ENCODE measurements around the gene LIF.

GRCh38 chr22:30247561-30247960, 1.0 kb upstream of the LIF start:
- no peak for TF ChIP-seq EZH2phosphoT487 (IDR thresholded peaks at IDR 0.05; ENCODE audit: borderline replicate concordance, low read depth, low read length)
- TF ChIP-seq, protein P1, sequence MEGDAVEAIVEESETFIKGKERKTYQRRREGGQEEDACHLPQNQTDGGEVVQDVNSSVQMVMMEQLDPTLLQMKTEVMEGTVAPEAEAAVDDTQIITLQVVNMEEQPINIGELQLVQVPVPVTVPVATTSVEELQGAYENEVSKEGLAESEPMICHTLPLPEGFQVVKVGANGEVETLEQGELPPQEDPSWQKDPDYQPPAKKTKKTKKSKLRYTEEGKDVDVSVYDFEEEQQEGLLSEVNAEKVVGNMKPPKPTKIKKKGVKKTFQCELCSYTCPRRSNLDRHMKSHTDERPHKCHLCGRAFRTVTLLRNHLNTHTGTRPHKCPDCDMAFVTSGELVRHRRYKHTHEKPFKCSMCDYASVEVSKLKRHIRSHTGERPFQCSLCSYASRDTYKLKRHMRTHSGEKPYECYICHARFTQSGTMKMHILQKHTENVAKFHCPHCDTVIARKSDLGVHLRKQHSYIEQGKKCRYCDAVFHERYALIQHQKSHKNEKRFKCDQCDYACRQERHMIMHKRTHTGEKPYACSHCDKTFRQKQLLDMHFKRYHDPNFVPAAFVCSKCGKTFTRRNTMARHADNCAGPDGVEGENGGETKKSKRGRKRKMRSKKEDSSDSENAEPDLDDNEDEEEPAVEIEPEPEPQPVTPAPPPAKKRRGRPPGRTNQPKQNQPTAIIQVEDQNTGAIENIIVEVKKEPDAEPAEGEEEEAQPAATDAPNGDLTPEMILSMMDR (conservative IDR thresholded peaks at IDR 0.05; ENCODE audit: low read length): no peak

Measured in OCI-LY7 (cell line).